ENCODE data around the gene HBP1.

The HBP1 gene

GRCh38 chr7:107171496-107171895, 2.7 kb downstream of the HBP1 start:
- no peaks in the 10 kb centered on the region for H3K36me3 ChIP-seq (ENCODE audit: control insufficient read depth, insufficient read depth, low read length, severe bottlenecking)
- H3K4me3 ChIP-seq (ENCODE audit: low read length) = peak overlapping the region; percentile 35
- no peaks in the 10 kb centered on the region for H3K9me3 ChIP-seq (ENCODE audit: control insufficient read depth, low read length)
- H3K4me1 ChIP-seq (ENCODE audit: control insufficient read depth, insufficient read depth, low read length) = peaks cover 35% of the 10 kb centered on the region
- no peak overlapping the region for H3K9ac ChIP-seq (ENCODE audit: low read length)
- H3K27me3 ChIP-seq (replicated peaks; ENCODE audit: control insufficient read depth, insufficient read depth, low read length) = no peaks in the 10 kb centered on the region
- DNase-seq (ENCODE audit: low read depth) = no peak

- Histone ChIP-seq H3K4me3 (ENCODE audit: low read length) (peak overlapping the region; percentile 18), H3K36me3 (ENCODE audit: control insufficient read depth, insufficient read depth, low read length, severe bottlenecking) (no peaks in the 10 kb centered on the region), H3K9ac (ENCODE audit: low read length) (no peak overlapping the region), H3K27me3 (replicated peaks; ENCODE audit: control insufficient read depth, insufficient read depth, low read length) (no peaks in the 10 kb centered on the region), H3K4me1 (ENCODE audit: control insufficient read depth, insufficient read depth, low read length) (peaks cover 32% of the 10 kb centered on the region), H3K9me3 (ENCODE audit: control insufficient read depth, low read length) (no peaks in the 10 kb centered on the region)
- DNase-seq (ENCODE audit: low read depth) = no peak
Measured at GRCh38 chr7:107172276-107173032, 3.7 kb downstream of the HBP1 start.

GRCh38 chr7:107173191-107173590, 4.4 kb downstream of the HBP1 start:
- no peak for DNase-seq (ENCODE audit: low read depth)
- peaks cover 32% of the 10 kb centered on the region for H3K4me1 ChIP-seq (ENCODE audit: control insufficient read depth, insufficient read depth, low read length)
- H3K36me3 ChIP-seq (ENCODE audit: control insufficient read depth, insufficient read depth, low read length, severe bottlenecking) = no peaks in the 10 kb centered on the region
- no peak overlapping the region for H3K9ac ChIP-seq (ENCODE audit: low read length)
- H3K9me3 ChIP-seq (ENCODE audit: control insufficient read depth, low read length) = no peaks in the 10 kb centered on the region
- H3K4me3 ChIP-seq (ENCODE audit: low read length) = no peak overlapping the region
- no peaks in the 10 kb centered on the region for H3K27me3 ChIP-seq (replicated peaks; ENCODE audit: control insufficient read depth, insufficient read depth, low read length)

GRCh38 chr7:107173691-107174406, 5.0 kb downstream of the HBP1 start:
- H3K9ac ChIP-seq (ENCODE audit: low read length) = no peak overlapping the region
- no peak for DNase-seq (ENCODE audit: low read depth)
- peaks cover 32% of the 10 kb centered on the region for H3K4me1 ChIP-seq (ENCODE audit: control insufficient read depth, insufficient read depth, low read length)
- H3K27me3 ChIP-seq (replicated peaks; ENCODE audit: control insufficient read depth, insufficient read depth, low read length) = no peaks in the 10 kb centered on the region
- H3K36me3 ChIP-seq (ENCODE audit: control insufficient read depth, insufficient read depth, low read length, severe bottlenecking) = no peaks in the 10 kb centered on the region
- no peak overlapping the region for H3K4me3 ChIP-seq (ENCODE audit: low read length)
- no peaks in the 10 kb centered on the region for H3K9me3 ChIP-seq (ENCODE audit: control insufficient read depth, low read length)

GRCh38 chr7:107179326-107180164, 10.7 kb downstream of the HBP1 start:
- peaks cover 22% of the 10 kb centered on the region for H3K4me1 ChIP-seq (ENCODE audit: control insufficient read depth, insufficient read depth, low read length)
- no peak overlapping the region for H3K9ac ChIP-seq (ENCODE audit: low read length)
- H3K4me3 ChIP-seq (ENCODE audit: low read length) = peak overlapping the region; percentile 7
- DNase-seq (ENCODE audit: low read depth) = no peak
- H3K36me3 ChIP-seq (ENCODE audit: control insufficient read depth, insufficient read depth, low read length, severe bottlenecking) = peaks cover 32% of the 10 kb centered on the region
- no peaks in the 10 kb centered on the region for H3K9me3 ChIP-seq (ENCODE audit: control insufficient read depth, low read length)
- H3K27me3 ChIP-seq (replicated peaks; ENCODE audit: control insufficient read depth, insufficient read depth, low read length) = no peaks in the 10 kb centered on the region

GRCh38 chr7:107180378-107180777, 11.6 kb downstream of the HBP1 start:
- H3K4me1 ChIP-seq (ENCODE audit: control insufficient read depth, insufficient read depth, low read length) = peaks cover 19% of the 10 kb centered on the region
- no peaks in the 10 kb centered on the region for H3K27me3 ChIP-seq (replicated peaks; ENCODE audit: control insufficient read depth, insufficient read depth, low read length)
- peak; percentile 86 for DNase-seq (ENCODE audit: low read depth)
- peaks cover 41% of the 10 kb centered on the region for H3K36me3 ChIP-seq (ENCODE audit: control insufficient read depth, insufficient read depth, low read length, severe bottlenecking)
- H3K4me3 ChIP-seq (ENCODE audit: low read length) = peak overlapping the region; percentile 7
- no peak overlapping the region for H3K9ac ChIP-seq (ENCODE audit: low read length)
- H3K9me3 ChIP-seq (ENCODE audit: control insufficient read depth, low read length) = no peaks in the 10 kb centered on the region

- H3K27me3 ChIP-seq (replicated peaks; ENCODE audit: control insufficient read depth, insufficient read depth, low read length) = no peaks in the 10 kb centered on the region
- no peaks in the 10 kb centered on the region for H3K9me3 ChIP-seq (ENCODE audit: control insufficient read depth, low read length)
- H3K4me1 ChIP-seq (ENCODE audit: control insufficient read depth, insufficient read depth, low read length) = peaks cover 19% of the 10 kb centered on the region
- H3K36me3 ChIP-seq (ENCODE audit: control insufficient read depth, insufficient read depth, low read length, severe bottlenecking) = peaks cover 49% of the 10 kb centered on the region
- H3K4me3 ChIP-seq (ENCODE audit: low read length) = no peak overlapping the region
- no peak for DNase-seq (ENCODE audit: low read depth)
- no peak overlapping the region for H3K9ac ChIP-seq (ENCODE audit: low read length)
Measured at GRCh38 chr7:107181172-107181571, 12.4 kb downstream of the HBP1 start.

- Histone ChIP-seq H3K27me3 (replicated peaks; ENCODE audit: control insufficient read depth, insufficient read depth, low read length) (no peaks in the 10 kb centered on the region), H3K4me1 (ENCODE audit: control insufficient read depth, insufficient read depth, low read length) (peaks cover 4% of the 10 kb centered on the region), H3K36me3 (ENCODE audit: control insufficient read depth, insufficient read depth, low read length, severe bottlenecking) (peaks cover 92% of the 10 kb centered on the region), H3K9ac (ENCODE audit: low read length) (no peak overlapping the region), H3K9me3 (ENCODE audit: control insufficient read depth, low read length) (no peaks in the 10 kb centered on the region), H3K4me3 (ENCODE audit: low read length) (no peak overlapping the region)
- DNase-seq (ENCODE audit: low read depth) = no peak
Measured at GRCh38 chr7:107185716-107186115, 16.9 kb downstream of the HBP1 start.

- DNase-seq (ENCODE audit: low read depth) = peak; percentile 41
- Histone ChIP-seq H3K9me3 (ENCODE audit: control insufficient read depth, low read length) (no peaks in the 10 kb centered on the region), H3K4me1 (ENCODE audit: control insufficient read depth, insufficient read depth, low read length) (no peaks in the 10 kb centered on the region), H3K9ac (ENCODE audit: low read length) (no peak overlapping the region), H3K36me3 (ENCODE audit: control insufficient read depth, insufficient read depth, low read length, severe bottlenecking) (peaks cover 94% of the 10 kb centered on the region), H3K27me3 (replicated peaks; ENCODE audit: control insufficient read depth, insufficient read depth, low read length) (no peaks in the 10 kb centered on the region), H3K4me3 (ENCODE audit: low read length) (no peak overlapping the region)
Measured at GRCh38 chr7:107186240-107186639, 17.4 kb downstream of the HBP1 start.

GRCh38 chr7:107187774-107188173, 19.0 kb downstream of the HBP1 start:
- no peaks in the 10 kb centered on the region for H3K27me3 ChIP-seq (replicated peaks; ENCODE audit: control insufficient read depth, insufficient read depth, low read length)
- no peaks in the 10 kb centered on the region for H3K9me3 ChIP-seq (ENCODE audit: control insufficient read depth, low read length)
- no peaks in the 10 kb centered on the region for H3K4me1 ChIP-seq (ENCODE audit: control insufficient read depth, insufficient read depth, low read length)
- peaks cover 93% of the 10 kb centered on the region for H3K36me3 ChIP-seq (ENCODE audit: control insufficient read depth, insufficient read depth, low read length, severe bottlenecking)
- H3K4me3 ChIP-seq (ENCODE audit: low read length) = no peak overlapping the region
- no peak overlapping the region for H3K9ac ChIP-seq (ENCODE audit: low read length)
- DNase-seq (ENCODE audit: low read depth) = no peak

GRCh38 chr7:107190090-107190489, 21.3 kb downstream of the HBP1 start:
- Histone ChIP-seq H3K36me3 (ENCODE audit: control insufficient read depth, insufficient read depth, low read length, severe bottlenecking) (peaks cover 88% of the 10 kb centered on the region), H3K9ac (ENCODE audit: low read length) (no peak overlapping the region), H3K27me3 (replicated peaks; ENCODE audit: control insufficient read depth, insufficient read depth, low read length) (no peaks in the 10 kb centered on the region)

More at GRCh38 chr7:107190090-107190489, 21.3 kb downstream of the HBP1 start:
- Histone ChIP-seq H3K4me3 (ENCODE audit: low read length) (no peak overlapping the region), H3K9me3 (ENCODE audit: control insufficient read depth, low read length) (no peaks in the 10 kb centered on the region), H3K4me1 (ENCODE audit: control insufficient read depth, insufficient read depth, low read length) (peaks cover 9% of the 10 kb centered on the region)
- DNase-seq (ENCODE audit: low read depth) = no peak

Measured in adipocyte (in vitro differentiated cells).